Ishikawa (cell line): ENCODE data around the gene SRC.

Experiments
- CEBPB ChIP-seq: IDR thresholded peaks from 2 replicates; pipeline ENCODE4 v1.6.1; 2012
- CREB1 ChIP-seq: IDR thresholded peaks from 2 replicates; pipeline ENCODE4 v1.6.1; 2012; ENCODE audit warnings: low read depth
- EGR1 ChIP-seq: IDR thresholded peaks from 2 replicates; pipeline ENCODE4 v1.6.1; 2012
- EP300 ChIP-seq: IDR thresholded peaks from 2 replicates; pipeline ENCODE4 v1.6.1; 2012; ENCODE audit warnings: borderline replicate concordance
- FOXM1 ChIP-seq: IDR thresholded peaks from 2 replicates; pipeline ENCODE4 v1.6.1; 2012; ENCODE audit warnings: low read depth, borderline replicate concordance
- NFIC ChIP-seq: IDR thresholded peaks from 2 replicates; pipeline ENCODE4 v1.6.1; 2012
- RAD21 ChIP-seq: IDR thresholded peaks from 2 replicates; pipeline ENCODE4 v1.6.1; 2012; ENCODE audit warnings: low read depth
- TAF1 ChIP-seq: IDR thresholded peaks from 2 replicates; pipeline ENCODE4 v1.6.1; 2012; ENCODE audit warnings: low read depth, mild to moderate bottlenecking
- TCF12 ChIP-seq: IDR thresholded peaks from 2 replicates; pipeline ENCODE4 v1.6.1; 2012; ENCODE audit warnings: low read depth
- TEAD4 ChIP-seq: IDR thresholded peaks from 2 replicates; pipeline ENCODE4 v1.6.1; 2012
- YY1 ChIP-seq: IDR thresholded peaks from 2 replicates; pipeline ENCODE4 v1.6.1; 2012; ENCODE audit warnings: low read depth
- ZBTB7A ChIP-seq: IDR thresholded peaks from 2 replicates; pipeline ENCODE4 v1.6.1; 2012; ENCODE audit warnings: low read depth
- TF ChIP-seq, protein P1 (sequence below): IDR thresholded peaks from 2 replicates; pipeline ENCODE4 v1.6.1; 2012
- TF ChIP-seq, protein P2 (sequence below): IDR thresholded peaks from 2 replicates; pipeline ENCODE4 v1.6.1; 2012
- TF ChIP-seq, protein P3 (sequence below): IDR thresholded peaks from 2 replicates; pipeline ENCODE4 v1.6.1; 2012; ENCODE audit warnings: low read depth, mild to moderate bottlenecking

Gene SRC

DNA sequence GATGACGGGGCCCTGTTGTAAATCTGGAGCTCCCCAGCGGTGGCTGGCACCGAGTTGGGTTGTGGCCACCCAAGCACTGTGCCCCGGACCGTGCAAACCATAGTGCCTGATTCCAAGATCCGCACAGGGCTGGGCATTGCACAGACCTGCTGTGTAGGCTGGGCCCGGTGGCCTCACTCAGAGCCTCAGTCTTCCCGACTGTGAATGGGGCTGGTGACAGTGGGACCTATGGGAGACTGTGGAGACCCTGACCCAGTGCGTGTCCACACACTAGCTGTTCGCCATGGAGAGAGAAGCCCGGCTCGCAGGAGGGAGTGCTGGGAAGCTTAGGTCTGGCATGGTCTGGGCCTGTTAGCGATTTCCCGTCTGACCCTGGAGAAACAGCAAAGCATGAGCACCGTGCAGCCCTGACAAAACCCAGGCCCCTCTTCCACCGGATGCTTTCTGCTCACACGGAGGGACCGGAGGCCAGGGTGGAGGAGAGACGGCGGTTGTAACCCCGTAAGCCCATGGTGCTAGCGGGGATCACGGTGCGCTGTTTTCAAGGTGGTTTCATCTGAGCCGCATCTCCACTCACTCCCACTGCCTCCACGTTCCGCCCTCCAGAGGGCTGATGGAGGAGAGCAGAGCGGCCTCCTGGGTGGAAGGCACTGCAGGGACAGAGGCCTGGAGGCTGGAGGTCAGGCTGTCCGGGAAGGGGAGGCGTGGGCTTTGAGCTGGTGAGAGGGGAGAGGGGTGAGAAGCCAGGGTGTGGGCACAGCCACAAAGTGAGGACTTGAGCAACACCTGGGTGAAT lies 52.2 kb downstream of the SRC start:
- TF ChIP-seq CREB1 (no peak), FOXM1 (no peak)

DNA sequence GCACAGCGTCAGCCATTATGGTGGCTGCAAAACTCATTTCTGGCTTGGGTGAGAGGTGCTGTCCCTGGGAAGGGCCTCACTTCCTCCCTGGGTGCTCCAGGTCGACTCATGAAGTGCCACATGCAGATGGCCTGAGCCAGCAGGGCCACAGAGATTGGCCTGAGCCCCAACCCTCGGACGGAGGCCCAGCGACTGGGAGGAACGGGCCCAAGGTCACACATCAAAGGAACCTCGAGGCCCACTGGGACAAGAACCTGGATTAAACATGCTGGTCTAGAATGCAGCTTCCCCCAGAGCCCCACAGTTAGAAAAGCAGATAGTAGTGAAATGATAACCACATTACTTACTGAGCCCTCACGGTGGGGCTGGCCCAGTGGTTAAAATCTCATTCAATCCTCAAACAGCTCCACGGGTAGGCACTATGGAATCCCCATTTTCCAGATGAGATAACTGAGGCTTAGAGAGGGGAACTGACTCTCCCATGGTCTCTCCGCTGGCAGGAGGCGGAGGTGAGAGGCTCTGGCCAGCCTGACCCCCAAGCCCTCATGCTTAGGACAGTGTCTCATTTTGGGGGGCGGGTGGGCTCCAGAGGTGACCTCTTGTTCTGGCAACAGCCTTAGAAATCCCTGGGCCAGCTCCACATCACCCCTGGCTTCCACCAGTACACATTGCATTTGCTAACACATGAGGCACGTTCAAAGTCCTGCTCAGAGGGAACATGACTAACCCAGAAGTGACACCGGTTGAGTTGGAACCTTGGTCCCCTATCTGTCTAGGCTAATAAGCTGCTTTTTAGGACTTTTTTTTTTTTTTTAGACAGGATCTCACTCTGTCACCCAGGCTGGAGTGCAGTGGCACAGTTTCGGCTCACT lies 53.0 kb downstream of the SRC start:
- TF ChIP-seq NFIC (no peak), EP300 (no peak), TCF12 (no peak), RAD21 (no peak), TEAD4 (no peak)
- TF ChIP-seq, protein P1, sequence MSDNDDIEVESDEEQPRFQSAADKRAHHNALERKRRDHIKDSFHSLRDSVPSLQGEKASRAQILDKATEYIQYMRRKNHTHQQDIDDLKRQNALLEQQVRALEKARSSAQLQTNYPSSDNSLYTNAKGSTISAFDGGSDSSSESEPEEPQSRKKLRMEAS: no peak
- TF ChIP-seq, protein P2, sequence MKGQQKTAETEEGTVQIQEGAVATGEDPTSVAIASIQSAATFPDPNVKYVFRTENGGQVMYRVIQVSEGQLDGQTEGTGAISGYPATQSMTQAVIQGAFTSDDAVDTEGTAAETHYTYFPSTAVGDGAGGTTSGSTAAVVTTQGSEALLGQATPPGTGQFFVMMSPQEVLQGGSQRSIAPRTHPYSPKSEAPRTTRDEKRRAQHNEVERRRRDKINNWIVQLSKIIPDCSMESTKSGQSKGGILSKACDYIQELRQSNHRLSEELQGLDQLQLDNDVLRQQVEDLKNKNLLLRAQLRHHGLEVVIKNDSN: no peak
- TF ChIP-seq, protein P3, sequence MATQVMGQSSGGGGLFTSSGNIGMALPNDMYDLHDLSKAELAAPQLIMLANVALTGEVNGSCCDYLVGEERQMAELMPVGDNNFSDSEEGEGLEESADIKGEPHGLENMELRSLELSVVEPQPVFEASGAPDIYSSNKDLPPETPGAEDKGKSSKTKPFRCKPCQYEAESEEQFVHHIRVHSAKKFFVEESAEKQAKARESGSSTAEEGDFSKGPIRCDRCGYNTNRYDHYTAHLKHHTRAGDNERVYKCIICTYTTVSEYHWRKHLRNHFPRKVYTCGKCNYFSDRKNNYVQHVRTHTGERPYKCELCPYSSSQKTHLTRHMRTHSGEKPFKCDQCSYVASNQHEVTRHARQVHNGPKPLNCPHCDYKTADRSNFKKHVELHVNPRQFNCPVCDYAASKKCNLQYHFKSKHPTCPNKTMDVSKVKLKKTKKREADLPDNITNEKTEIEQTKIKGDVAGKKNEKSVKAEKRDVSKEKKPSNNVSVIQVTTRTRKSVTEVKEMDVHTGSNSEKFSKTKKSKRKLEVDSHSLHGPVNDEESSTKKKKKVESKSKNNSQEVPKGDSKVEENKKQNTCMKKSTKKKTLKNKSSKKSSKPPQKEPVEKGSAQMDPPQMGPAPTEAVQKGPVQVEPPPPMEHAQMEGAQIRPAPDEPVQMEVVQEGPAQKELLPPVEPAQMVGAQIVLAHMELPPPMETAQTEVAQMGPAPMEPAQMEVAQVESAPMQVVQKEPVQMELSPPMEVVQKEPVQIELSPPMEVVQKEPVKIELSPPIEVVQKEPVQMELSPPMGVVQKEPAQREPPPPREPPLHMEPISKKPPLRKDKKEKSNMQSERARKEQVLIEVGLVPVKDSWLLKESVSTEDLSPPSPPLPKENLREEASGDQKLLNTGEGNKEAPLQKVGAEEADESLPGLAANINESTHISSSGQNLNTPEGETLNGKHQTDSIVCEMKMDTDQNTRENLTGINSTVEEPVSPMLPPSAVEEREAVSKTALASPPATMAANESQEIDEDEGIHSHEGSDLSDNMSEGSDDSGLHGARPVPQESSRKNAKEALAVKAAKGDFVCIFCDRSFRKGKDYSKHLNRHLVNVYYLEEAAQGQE: no peak

DNA sequence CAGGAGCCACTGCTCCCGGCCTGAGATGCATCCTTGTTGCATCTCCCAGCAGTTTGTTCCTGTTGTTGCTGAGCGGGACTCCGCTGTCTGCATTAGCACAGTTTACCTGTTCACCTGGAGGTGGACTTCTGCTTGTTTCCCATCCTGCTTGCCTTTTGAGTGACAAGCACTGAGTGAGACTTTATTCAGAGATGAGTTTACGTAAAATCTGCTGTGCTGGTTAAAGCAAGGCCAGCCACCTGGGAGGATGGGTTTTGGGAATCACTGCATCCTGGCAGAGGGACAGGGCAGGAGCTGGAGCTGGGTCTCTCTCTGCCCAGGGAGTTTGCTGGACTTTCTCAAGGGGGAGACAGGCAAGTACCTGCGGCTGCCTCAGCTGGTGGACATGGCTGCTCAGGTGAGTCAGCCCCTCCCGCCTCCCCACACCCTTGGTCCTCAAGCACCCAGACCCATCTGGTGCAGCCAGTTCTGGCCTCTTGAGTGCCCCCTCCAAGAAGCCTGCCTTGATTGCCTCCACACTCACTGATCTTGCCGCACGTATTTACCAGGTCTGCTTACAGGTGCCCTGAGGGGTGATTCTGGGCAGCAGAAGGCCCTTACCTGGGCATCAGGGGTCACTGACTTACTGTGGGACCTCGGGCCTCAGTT lies 55.5 kb downstream of the SRC start:
- TF ChIP-seq EGR1 (no peak), RAD21 (no peak), TCF12 (no peak), YY1 (no peak), NFIC (no peak), FOXM1 (no peak), CEBPB (no peak), TAF1 (no peak), EP300 (no peak), CREB1 (no peak), ZBTB7A (no peak), TEAD4 (no peak)
- TF ChIP-seq, protein P2: no peak
- TF ChIP-seq, protein P3: no peak
- TF ChIP-seq, protein P1: no peak

DNA sequence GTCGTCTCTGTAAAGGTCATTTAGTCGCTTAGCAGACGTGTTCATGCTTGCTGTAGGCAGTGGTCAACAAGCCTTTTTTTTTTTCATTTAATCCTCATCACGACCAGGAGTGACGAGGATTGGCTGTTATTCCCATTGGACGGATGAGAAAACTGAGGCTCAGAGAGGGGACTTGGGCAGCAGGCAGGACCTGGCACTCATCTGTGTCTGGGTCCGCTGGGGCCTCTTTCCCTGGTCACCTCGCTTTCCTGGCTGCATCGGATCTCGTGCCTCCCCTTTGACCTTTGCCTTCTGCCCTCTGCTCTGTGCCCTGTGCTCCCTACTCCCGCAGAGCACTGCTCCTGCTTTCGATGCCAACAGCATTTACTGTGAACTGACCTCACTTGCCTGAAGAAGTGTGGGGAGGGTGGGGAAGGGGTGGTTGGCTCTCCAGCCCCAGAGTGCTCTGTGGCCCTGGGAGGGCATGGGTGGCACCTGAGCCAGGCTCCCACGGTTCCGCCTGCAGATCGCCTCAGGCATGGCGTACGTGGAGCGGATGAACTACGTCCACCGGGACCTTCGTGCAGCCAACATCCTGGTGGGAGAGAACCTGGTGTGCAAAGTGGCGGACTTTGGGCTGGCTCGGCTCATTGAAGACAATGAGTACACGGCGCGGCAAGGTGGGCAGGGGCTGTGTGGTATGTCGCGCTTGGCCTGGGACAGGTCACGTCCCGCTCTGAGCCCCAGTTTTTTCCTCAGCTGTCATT lies 56.2 kb downstream of the SRC start:
- TF ChIP-seq ZBTB7A: no peak
- TF ChIP-seq FOXM1: no peak
- no peak for TF ChIP-seq EGR1
- TF ChIP-seq, protein P2: no peak
- TF ChIP-seq YY1: no peak
- TF ChIP-seq, protein P3: no peak
- TF ChIP-seq TAF1: no peak
